Measurements from ENCODE around the gene CR1L.
"Not testable (repeated sequence)": the region's sequence is repeated elsewhere in the genome, so short reads cannot be mapped to it uniquely, and the experiment has no call there.

DNA sequence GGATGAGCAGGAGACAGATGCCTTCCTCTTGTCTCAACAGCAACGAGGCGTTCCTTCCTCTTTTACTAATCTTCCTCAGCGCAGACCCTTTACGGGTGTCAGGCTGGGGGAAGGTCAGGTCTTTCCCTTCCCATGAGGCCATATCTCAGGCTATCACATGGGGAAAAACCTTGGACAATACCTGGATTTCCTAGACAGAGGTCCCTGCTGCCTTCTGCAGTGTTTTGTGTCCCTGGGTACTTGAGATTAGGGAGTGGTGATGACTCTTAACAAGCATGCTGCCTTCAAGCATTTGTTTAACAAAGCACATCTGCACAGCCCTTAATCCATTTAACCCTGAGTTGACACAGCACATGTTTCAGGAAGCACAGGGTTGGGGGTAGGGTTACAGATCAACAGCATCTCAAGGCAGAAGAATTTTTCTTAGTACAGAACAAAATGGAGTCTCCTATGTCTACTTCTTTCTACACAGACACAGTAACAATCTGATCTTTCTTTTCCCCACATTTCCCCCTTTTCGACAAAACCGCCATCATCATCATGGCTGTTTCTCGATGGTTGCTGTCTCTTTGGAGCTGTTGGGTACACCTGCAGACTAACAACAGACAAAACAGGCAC lies 9.3 kb upstream of the CR1L start:
- not testable (repeated sequence) for TF ChIP-seq ZNF350 (tag by site-specific recombination; IDR thresholded peaks at IDR 0.05); PRDM1 (tag by site-specific recombination; IDR thresholded peaks at IDR 0.05); ZNF121 (tag by site-specific recombination; IDR thresholded peaks at IDR 0.05); ZNF311 (tag by site-specific recombination; IDR thresholded peaks at IDR 0.05; ENCODE audit: borderline replicate concordance); HOXA7 (CRISPR knock-in tag; IDR thresholded peaks at IDR 0.05; ENCODE audit: borderline replicate concordance); BCL11A (tag by site-specific recombination; IDR thresholded peaks at IDR 0.05; ENCODE audit: low read depth); ZNF223 (tag by site-specific recombination; IDR thresholded peaks at IDR 0.05); ZNF324 (tag by site-specific recombination; IDR thresholded peaks at IDR 0.05); ZNF221 (tag by site-specific recombination; IDR thresholded peaks at IDR 0.05; ENCODE audit: borderline replicate concordance); ZSCAN30 (tag by site-specific recombination; IDR thresholded peaks at IDR 0.05)
- TF ChIP-seq, protein P1, sequence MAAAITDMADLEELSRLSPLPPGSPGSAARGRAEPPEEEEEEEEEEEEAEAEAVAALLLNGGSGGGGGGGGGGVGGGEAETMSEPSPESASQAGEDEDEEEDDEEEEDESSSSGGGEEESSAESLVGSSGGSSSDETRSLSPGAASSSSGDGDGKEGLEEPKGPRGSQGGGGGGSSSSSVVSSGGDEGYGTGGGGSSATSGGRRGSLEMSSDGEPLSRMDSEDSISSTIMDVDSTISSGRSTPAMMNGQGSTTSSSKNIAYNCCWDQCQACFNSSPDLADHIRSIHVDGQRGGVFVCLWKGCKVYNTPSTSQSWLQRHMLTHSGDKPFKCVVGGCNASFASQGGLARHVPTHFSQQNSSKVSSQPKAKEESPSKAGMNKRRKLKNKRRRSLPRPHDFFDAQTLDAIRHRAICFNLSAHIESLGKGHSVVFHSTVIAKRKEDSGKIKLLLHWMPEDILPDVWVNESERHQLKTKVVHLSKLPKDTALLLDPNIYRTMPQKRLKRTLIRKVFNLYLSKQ (tag by site-specific recombination; IDR thresholded peaks at IDR 0.05; ENCODE audit: borderline replicate concordance) = not testable (repeated sequence)
- TF ChIP-seq, protein P2, sequence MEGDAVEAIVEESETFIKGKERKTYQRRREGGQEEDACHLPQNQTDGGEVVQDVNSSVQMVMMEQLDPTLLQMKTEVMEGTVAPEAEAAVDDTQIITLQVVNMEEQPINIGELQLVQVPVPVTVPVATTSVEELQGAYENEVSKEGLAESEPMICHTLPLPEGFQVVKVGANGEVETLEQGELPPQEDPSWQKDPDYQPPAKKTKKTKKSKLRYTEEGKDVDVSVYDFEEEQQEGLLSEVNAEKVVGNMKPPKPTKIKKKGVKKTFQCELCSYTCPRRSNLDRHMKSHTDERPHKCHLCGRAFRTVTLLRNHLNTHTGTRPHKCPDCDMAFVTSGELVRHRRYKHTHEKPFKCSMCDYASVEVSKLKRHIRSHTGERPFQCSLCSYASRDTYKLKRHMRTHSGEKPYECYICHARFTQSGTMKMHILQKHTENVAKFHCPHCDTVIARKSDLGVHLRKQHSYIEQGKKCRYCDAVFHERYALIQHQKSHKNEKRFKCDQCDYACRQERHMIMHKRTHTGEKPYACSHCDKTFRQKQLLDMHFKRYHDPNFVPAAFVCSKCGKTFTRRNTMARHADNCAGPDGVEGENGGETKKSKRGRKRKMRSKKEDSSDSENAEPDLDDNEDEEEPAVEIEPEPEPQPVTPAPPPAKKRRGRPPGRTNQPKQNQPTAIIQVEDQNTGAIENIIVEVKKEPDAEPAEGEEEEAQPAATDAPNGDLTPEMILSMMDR (tag by site-specific recombination; IDR thresholded peaks at IDR 0.05) = not testable (repeated sequence)
- TF ChIP-seq, protein P3, sequence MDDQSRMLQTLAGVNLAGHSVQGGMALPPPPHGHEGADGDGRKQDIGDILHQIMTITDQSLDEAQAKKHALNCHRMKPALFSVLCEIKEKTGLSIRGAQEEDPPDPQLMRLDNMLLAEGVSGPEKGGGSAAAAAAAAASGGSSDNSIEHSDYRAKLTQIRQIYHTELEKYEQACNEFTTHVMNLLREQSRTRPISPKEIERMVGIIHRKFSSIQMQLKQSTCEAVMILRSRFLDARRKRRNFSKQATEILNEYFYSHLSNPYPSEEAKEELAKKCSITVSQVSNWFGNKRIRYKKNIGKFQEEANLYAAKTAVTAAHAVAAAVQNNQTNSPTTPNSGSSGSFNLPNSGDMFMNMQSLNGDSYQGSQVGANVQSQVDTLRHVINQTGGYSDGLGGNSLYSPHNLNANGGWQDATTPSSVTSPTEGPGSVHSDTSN (CRISPR knock-in tag; IDR thresholded peaks at IDR 0.05) = not testable (repeated sequence)
